ENCODE data around the gene CACNA1C. TPM values are rescaled to one million over a fixed set of nuclear protein-coding genes. Genes with fewer than 3 reads are reported as not detected.

The CACNA1C gene
- total RNA-seq, 4 donors from 2014 or later = 2.9 to 5.3 (median 4.3) TPM

DNA sequence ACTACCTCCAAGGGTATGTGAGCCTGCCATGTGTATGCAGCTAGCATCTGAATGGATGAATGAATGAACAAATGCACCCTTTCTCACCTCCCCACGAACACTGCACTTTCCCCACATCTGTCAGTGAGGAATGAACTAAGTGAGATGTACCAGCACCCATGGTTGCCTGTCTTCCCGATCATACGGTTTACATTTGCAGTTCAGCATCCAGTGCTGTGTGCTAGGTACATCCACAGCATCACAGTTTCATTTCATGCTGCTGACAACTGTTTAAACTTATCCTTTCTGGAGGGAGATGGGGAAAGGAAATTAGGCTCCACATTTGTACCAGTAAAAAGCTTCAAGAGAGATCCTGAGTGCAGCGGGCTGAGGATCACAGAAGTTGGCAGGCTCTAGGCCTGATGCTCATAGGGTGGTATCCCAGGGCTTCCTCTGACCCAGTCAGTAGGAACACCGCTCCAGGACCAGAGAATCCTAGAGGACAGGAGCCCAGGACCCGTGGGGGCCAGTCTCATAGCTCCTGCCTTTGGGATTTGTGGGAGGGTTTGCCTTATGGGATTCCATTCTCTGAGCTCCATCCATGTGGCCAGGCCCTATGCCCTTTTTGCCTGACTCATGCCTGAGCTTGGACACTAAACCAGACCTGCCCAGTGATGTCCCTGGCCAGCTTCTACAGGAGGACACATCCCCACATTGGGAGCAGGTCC lies 294.5 kb downstream of the CACNA1C start:
- TF ChIP-seq, protein P1, sequence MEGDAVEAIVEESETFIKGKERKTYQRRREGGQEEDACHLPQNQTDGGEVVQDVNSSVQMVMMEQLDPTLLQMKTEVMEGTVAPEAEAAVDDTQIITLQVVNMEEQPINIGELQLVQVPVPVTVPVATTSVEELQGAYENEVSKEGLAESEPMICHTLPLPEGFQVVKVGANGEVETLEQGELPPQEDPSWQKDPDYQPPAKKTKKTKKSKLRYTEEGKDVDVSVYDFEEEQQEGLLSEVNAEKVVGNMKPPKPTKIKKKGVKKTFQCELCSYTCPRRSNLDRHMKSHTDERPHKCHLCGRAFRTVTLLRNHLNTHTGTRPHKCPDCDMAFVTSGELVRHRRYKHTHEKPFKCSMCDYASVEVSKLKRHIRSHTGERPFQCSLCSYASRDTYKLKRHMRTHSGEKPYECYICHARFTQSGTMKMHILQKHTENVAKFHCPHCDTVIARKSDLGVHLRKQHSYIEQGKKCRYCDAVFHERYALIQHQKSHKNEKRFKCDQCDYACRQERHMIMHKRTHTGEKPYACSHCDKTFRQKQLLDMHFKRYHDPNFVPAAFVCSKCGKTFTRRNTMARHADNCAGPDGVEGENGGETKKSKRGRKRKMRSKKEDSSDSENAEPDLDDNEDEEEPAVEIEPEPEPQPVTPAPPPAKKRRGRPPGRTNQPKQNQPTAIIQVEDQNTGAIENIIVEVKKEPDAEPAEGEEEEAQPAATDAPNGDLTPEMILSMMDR (IDR thresholded peaks at IDR 0.05; ENCODE audit: low read depth) = no peak

GRCh38 chr12:2347844-2348481 lies 295.2 kb downstream of the CACNA1C start:
- TF ChIP-seq, protein P1 (IDR thresholded peaks at IDR 0.05; ENCODE audit: low read depth) = no peak

DNA sequence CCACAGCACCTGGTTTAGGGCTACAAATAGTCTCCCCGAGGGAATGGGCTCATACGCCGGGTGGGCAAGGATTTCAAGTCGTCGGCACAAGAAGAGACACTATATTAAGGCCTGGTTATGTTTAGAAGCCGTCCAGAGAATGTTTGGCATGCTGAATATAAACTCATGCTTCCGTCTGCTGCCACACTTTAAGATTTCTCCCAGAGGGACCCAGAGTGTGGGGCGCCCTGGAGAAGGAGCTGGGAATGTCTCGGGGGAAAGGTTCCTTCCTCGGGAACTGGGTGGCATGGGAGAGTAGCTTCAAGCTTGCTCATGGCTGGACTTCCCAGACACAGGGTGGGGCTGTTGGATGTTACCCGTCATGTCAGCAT lies 295.7 kb downstream of the CACNA1C start:
- TF ChIP-seq, protein P1 (IDR thresholded peaks at IDR 0.05; ENCODE audit: low read depth) = no peak

DNA sequence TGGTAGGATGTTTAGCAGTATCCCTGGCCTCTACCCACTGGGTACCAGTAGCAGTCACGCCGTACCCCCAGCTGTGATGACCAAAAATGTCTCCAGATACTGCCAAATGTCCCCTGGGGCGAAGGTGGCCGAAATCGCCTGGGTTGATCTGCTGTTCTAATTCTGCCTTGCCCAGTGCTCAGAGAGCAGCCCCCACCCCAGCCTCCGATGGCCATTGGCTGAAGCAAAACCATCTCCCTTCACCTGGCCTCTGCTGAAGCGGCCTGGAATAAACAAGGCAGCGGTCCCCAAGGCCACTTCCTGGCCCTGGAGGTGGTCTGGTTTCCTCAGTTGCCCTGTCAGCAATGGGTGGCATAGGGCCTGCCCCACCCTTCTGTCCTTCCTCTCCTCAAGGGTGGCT lies 298.4 kb downstream of the CACNA1C start:
- TF ChIP-seq, protein P1 (IDR thresholded peaks at IDR 0.05; ENCODE audit: low read depth) = no peak

GRCh38 chr12:2352203-2352602 lies 299.4 kb downstream of the CACNA1C start:
- TF ChIP-seq, protein P1 (IDR thresholded peaks at IDR 0.05; ENCODE audit: low read depth) = no peak

- TF ChIP-seq, protein P1 (IDR thresholded peaks at IDR 0.05; ENCODE audit: low read depth) = no peak
Measured at GRCh38 chr12:2353281-2353680, 300.5 kb downstream of the CACNA1C start.

- TF ChIP-seq, protein P1 (IDR thresholded peaks at IDR 0.05; ENCODE audit: low read depth) = no peak
Measured at GRCh38 chr12:2353691-2354090, 300.9 kb downstream of the CACNA1C start.
